ENCODE results near the gene ALK.

ALK gene

DNA sequence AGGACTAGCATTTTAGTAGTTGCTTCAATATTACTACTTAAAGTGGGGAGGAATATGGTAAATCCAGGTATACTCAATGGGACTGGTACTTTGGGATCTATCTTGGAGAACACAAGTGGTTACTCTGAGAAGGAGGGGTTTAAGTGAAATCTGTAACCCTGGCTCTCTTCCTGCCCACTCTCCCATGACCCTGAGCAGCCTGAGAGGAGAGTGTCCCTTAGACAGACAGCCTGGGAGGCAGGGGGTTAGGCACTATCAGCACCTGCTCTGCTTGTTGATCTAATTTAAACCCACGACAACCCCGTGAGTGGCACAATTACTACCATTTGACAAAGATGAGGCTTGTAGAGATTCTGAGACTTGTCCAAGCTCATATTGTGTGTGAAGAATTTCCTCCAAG is 395.5 kb downstream of the ALK start:
- no peak for DNase-seq

DNA sequence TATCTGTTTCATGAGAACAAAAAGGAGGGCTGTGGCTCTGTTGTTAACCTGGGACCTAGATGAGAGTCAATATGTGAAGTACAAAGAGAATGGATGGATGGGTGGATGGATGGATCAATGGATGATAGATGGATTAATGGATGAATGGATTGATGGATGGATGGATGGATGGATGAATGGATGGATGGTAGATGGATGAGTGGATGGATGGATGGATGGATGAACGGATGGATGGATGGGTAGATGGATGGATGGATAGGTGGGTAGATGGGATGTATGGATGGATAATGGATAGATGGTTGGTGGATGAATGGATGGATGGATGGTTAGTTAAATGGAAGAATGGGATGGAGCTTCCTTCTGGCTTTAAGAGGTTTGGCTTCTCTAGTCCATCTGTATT is 396.7 kb downstream of the ALK start:
- DNase-seq: no peak

DNA sequence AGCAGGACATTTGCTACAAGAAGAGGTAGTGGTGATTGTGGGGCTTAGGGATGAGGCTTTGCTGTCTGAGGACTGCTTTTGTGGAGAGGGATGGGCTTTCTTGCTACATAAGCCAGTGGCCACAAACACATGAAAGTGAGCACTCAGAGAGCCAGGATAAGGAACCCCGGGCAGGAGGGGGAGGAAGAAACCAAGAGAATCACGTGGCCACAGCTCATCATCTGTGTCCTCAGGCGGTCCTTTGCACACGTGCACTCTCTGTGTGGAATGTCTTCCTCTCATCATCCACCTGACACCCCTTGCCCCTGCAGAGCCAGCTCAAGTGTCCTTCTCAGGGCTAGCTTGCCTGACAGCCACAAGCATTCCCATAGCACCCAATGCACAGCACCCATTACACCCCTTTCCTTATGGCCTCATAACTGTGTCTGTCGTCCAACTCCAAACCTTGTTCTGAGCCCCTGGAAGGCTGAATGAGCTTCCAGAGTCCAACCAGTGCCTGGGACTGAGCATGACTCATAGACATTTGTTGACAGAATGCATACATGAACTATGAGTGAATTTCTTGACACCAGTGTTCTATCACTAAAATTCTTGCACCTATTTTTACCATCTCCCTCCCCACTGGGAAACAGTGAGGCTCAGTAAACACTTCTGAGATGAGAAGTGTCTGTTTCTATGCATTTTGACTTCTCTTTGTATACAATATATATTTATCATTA is 398.3 kb downstream of the ALK start:
- no peak for DNase-seq

DNA sequence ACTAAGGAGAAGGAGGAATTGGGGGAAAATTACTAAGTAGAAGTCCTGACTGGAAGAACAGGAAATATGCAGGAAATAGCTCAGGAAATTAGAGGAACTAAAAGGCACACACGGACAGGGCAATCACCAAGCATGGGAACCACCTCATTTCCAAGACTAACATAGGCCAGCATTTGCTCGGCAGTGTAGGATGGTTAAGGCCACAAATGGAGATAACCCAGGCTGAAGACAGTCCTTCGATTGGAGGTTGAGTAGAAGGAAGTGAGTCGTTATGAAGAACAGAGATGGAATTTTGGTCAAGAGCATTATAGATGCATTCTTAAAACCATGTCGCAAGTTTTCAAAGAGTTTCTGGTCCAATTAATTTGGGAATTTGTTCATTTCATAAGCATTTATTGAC is 401.4 kb downstream of the ALK start:
- no peak for DNase-seq

DNA sequence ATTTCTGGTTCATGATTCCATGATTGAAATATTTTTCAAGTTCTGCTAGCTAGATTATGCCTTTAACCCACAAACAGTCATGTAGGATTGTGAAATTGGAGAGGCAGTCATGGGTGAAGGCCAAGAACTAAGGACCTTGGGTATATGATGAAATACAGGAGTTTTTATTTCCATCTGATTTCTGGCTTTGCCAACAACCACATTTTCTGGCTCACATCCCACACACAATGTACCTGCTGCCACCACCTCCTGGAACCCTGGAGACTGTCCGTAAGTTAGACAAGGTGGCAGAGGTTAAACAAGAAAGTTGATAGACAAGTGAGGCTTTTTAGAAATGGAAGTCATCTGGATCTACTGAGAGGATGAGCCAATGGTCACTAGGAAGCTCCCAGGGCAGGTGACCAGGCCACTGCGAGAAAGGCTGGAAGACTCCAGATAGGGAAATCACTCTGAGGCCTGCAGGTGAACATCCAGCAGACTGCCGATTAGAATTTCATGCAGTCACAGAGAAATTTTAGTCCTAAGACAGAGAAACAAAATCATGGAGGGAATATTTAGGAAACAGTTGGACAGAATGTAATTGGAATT is 402.0 kb downstream of the ALK start:
- DNase-seq: no peak

DNA sequence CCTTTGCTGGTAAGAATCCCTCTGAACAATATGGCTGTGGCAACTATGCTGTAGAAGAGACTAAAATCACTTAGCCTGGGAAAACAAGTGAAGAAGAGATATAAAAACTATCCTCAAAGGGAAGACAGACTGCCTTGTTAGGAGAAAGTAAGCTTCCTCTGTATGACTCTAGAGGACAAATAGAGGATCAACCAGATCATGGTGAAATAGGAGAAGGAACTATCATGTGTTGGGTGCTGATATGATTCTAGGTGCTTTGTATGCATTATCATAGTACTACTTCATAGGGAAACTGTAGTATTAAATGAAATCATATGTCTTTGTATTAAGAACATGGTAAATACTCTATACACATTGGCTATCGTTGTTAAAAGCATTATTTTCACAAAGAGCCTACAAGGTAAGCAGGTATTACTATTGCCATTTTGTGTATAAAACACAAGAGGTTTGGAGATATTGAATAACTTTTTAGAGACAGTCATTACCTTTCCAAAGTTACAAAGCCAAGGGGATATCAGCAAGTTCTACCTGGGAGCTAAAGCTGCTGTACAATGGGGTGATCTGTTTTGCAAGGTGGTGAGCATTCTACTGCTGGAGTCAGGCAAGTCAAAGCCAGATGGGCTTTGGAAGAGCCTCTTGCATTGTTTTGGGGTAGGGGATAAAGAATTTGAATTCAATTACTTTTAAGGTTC is 402.6 kb downstream of the ALK start:
- DNase-seq: no peak

DNA sequence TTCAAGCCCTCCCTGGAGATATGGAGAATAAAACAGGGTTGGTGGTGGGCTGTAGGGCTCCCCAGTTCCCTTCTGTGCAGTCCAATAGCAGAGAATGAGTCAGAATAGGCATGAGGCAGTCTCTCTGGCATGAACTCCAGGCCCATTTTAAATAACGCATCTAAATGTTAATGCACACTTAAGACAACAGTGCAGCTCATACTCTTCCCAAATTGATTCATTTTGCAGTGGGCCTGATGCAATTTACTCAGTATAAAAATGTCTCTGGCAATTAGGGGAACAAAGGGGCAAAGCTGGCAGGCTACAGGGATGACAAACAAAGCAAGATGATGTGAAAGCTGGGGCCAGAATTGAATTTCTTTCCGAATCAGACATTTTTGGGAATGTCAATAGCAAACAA is 403.4 kb downstream of the ALK start:
- DNase-seq: no peak

DNA sequence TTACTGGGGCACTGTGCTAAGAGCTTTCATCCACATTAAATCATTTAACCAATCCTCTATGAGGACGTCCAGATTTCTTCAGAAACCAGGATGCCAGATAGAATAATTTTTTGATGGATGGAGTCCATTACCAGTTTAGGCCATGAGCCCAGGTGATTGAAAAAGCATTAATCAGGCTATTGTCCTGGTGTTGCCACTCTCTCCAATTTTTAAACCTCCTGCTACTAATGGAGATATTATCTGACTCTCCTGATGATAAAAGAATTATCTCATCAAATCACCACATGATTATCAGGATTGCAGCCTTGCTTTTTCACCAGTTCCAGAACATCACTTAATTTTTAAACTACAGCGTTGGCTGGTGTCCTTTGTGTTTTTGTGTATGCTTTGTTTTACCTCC is 404.0 kb downstream of the ALK start:
- DNase-seq: no peak

DNA sequence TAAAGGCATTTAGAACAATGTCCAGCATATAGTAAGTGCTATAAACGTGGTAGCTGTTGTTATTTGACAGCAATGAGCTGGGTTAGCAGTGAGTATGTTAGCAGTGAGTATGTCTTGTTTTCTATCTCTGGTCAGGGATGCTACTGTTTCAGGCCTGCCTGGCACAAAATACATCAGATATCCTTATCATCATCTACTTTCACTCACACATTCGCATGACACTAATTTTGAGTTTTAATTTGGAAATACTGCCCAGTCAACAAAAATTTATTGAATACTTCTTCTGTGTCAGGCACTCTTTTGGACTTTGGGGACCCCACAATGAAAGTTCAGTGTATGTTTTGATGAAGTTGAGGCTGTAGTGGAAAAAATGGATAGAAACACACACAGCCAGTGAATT is 404.6 kb downstream of the ALK start:
- no peak for DNase-seq

DNA sequence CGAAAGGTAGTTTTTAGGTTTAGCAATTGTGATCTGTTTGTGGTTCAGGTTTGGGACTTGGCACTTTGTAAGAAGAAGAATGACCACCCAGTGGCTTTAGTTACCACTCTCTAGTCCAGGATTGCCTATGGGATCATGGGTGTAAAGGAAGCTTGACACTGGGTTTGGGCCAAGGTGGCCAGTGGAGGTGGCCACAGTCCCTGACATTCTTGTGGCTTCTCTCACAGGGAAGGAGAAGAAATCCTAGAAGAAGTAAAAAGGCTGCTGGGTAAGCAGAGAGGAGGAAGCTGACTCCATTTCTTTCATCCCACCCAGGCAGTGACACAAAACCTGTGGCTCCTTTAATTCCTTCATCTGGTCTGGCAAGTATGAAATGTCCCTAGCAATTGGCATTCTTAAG is 411.5 kb downstream of the ALK start:
- no peak for DNase-seq

DNA sequence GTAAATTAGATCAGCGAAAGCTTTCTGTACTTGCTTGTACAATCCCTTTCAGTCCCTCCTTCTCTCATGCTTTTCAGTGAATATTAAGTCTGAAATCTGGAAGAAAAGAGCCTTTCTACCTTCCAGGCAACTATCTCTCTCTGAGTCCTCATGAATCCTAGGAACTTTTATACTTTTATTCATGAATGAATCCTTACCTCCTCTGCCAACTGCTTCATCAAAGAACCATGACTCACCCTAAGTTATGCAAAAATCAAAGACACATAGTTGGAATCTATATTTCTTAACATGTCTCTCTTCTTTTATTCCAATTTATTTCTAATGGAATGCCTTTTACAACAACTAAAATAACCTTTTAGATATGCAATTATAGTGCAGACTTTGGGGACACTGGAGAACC is 412.0 kb downstream of the ALK start:
- DNase-seq: no peak

DNA sequence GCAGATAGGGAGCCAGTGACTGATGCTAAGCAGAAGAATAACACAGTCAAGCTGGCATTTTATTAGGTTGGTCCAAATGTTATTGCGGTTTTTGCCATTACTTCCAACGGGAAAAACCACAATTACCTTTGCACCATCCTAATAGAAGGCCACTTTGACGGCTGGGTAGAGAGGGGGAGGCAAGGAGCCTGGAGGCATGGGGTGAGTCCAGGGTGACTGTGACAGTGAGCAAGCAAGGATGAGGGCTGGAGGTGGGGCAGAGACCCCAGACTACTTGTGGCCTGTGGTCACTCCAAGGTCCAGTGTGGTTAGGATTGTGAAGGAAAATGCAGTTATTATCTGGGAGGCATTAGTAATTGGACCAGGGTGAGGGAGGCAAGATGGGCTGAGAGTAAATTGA is 416.6 kb downstream of the ALK start:
- DNase-seq: no peak

DNA sequence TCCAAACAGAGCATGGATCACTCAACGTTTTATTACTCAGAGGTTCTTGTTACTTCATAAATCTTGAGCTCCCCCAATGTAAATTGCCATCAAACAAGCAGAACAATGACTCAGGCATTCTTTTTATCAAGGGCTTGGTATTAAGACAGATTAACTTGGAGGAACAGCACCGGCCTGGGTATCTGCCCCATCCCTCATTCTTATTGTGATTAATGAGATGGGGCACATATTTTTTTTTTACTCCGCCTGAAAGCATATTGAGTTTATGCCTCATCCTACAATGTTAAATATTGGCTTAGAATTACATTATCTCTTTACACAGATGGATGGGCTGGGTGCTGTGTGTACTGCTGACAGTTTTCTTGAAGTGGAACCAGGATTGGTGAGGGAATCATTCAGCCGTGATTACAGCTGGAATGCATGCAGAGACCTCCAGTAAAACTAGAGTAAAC is 418.9 kb downstream of the ALK start:
- DNase-seq: no peak

DNA sequence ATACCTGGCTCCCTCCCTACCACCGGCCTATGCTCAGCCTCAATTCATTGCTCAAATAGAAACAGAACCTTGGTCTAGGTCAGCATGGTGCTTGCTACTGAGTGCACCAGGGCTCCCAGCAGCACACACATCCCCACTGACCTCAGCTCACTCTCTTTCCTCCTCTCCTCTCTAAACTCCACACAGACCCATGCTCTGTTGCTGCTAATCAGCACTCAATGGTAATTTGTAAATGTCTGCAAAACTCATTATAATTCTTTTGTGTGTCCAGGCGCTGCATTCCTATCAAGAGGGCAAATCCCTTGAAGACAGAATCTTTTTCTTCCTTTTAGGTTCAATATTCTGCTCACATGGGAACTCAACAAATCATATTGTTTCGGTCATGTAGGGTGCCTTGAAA is 424.0 kb downstream of the ALK start:
- DNase-seq: no peak

DNA sequence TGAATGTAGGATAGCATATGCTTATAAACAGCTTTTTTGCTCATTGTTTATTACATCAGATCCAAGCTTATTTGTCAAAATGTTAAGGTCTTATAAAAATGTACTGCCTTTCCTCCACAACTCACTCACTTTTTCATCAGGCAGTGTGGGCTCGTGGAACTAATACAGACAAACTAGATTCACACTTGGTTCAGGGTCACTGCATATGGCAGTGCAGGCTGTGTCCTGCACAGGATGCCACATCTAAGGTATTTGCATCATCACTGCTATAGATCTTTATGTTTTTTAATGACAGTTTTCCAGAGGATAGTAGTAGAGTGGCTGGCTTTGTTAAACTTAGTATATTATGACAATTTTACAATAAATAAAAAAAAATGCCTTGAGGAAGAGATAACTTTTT is 425.2 kb downstream of the ALK start:
- DNase-seq: no peak

DNA sequence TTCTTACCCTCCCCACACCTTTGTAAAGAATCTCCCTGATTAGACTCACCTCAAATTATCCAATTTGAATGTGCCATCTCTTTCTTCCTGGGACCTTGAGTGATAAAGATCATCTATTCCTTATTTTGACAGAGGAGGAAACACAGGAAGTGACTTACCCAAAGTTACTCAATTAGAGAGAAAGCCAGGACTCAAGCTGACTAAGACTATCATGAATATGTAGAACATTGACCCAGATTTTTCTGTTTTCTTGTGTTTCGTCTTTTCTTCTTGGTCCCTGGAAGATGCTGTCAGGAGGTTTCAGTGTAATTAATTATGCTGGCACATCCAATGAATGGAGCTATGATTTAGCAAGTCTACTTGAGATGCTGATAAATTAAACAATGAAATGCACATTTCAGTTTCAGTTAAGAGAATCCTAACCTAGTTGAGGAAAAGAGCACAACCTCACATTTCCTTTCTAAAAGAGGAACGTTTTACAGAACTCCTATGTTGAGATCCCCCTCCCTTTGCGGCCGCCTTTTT is 425.8 kb downstream of the ALK start:
- DNase-seq: no peak

DNA sequence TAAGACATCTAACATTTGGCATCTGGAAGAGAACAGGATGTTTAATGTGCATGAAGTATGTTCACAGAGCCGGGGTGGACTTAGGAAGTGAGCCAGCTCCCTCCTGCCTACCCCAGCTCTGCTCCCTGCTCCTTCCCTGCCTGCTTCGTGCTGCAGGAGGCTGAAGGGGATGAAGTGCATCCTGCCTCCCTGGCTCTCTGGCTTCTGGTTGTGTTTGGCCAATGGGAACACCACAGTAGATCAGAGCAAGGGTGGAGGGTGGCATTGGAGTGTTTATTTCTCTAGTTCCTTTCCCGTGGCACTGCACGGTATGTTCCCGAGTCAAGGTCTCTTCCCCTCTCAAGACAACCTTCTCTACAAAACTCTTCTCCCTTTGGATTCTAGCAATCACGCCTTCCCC is 426.3 kb downstream of the ALK start:
- no peak for DNase-seq

DNA sequence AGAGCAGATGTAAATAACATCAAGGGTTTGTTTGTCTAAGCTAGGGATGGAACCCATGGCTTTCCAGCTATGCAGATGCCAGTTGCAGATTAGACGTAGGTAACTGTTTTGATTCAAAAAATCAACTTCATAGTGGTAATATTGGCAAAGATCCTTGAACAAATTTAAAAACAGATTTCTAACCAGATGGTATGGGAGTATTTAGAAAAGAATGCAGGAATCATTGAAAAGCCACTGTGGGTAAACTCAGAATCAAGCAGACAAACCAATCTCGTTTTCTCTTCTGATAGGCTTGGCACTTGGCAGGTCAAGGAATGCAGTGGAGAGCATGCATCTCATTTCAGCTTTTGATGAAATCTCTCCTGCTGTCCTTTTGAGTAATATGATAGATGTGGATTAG is 428.7 kb downstream of the ALK start:
- DNase-seq: no peak

DNA sequence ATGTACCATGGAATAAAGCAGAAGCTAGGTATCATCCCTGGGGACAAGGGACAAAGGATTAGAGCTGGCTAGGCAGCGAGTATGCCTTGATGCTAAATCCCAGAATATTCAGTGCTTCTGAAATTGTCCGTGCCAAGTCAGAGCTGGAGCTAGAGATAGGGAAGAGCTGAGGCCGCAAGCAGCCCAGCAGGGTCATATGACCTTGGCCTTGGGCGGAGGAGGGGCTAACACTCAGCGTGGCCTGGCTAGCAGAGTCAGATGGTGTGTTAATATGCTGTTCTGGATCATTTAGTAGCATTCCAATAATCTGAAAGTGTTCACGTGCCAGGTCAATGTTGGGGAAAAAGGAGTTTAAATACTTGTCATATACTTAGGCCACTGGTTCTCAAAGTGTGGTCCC is 431.3 kb downstream of the ALK start:
- no peak for DNase-seq

DNA sequence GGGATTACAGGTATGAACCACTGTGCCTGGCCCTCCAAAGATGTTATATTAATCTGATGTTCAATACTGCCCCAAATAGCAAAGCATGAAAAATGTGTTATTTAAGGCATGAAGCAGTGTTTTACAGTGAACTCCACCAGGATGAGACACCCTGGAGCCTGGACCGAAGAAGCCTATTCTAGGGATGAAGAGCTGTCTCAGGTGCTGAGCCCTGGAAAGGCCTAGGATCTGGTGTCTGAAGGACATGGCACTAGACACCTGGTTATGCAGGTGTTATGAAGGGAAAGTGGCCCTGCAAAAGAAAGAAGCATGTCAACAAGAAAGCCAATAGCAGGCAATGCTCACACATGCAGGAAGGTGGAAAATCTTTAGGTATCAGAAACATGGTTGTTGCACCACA is 431.8 kb downstream of the ALK start:
- no peak for DNase-seq

DNA sequence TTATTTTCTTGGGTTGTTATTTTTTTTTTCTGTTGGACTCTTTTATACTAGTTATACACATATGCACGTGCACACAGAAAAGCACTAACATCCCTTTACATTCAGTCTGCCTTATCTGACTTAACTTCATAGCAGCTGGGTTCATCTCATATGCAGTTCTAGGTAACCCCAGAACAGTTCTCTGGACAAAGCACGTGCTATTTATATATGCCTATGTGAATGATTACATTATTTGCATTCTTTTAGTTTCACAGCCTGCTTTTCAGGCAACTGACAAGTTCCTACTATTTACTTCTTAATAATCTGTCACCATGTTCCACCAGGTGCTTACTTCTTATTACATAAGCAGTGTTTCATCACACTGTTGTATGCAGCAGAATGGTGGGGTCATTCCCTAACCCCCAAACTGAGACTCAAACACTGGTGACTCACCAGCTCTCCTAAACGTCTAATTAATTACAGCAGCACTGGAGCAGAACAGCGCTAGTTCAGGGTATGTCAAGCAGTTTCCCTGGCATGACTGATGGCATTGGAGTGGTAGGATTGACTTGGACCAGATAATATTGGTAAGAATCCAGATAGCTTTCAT is 433.3 kb downstream of the ALK start:
- DNase-seq: no peak

DNA sequence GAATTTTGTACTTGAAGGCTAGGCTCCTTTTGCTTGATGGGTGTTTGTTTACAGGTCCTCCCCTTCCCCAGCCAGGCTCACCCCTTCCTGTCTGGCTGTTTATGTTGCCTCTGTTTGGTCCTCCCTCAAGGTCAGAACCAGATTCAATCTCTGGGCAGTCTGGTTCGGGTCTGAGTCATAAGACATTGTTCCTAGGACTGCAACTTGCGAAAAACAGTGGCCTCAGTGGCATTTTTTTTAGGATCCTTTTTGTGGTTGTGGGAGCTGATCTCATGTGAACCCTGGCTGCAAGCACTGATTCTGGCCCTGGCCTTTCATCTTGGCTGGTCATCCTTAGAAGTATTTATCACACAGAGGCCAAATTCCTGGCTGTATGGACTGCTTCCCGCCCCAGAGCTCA is 435.8 kb downstream of the ALK start:
- DNase-seq: no peak

DNA sequence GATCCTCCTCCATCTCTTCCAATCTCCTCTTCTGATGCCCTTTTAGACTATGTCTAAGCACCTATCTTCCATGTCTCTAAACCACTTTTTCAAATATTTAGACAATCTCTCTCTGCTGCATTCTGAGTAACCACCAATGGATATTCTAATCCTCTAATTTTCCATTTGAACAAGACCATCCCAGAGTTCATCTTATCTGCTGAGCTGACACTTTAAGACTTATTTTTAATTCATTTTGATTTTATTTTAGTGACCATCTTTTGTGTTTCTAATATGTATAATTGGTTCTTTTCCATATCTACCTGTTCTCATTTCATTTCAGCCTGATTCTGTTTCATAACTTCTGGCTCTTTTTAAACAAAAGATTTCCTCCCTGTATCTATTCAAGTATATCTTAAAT is 436.3 kb downstream of the ALK start:
- DNase-seq: no peak

DNA sequence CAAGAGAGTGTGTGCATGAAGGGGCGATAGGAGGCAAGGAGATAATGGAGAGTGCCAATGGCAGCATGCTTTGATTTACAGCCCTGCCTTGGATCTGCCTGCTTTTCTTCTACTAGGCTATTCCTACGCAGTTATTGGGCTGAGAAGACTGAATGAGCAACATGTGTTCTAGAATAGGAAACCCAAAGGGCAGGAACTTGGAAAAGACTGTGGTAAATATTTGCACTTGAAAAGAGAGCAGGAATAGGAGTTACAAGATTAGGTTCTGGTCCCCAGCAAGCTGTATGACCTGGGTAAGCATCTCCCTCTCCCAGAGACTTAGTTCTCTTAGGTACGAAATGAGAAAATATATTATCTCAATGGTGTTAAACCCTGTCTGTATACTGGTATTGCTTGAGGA is 438.5 kb downstream of the ALK start:
- DNase-seq: no peak

Data from 8988T (cell line).